AG10803 (cell line): ENCODE measurements around the gene OR10R2.
"Not testable (repeated sequence)": the region's sequence is repeated elsewhere in the genome, so short reads cannot be mapped to it uniquely, and the experiment has no call there.

Experiments used
- DNase-seq: peaks from one replicate; pipeline ENCODE4 v3.0.0; 2010; ENCODE audit warnings: low read depth
- H3K4me3 ChIP-seq: 2 replicates; pipeline ENCODE4 v1.5.1; 2011; ENCODE audit warnings: mild to moderate bottlenecking, low read length, control low read depth
- TF ChIP-seq, protein P1 (sequence below): conservative IDR thresholded peaks from 2 replicates; pipeline ENCODE4 v1.5.1; 2011; ENCODE audit warnings: mild to moderate bottlenecking, low read length, control low read depth, inconsistent platforms

The OR10R2 gene, protein sequence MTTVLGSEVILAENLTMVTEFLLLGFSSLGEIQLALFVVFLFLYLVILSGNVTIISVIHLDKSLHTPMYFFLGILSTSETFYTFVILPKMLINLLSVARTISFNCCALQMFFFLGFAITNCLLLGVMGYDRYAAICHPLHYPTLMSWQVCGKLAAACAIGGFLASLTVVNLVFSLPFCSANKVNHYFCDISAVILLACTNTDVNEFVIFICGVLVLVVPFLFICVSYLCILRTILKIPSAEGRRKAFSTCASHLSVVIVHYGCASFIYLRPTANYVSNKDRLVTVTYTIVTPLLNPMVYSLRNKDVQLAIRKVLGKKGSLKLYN

GRCh38 chr1:158471920-158472319, at the start of gene OR10R2:
Gene OR10R2 (plus strand): TSS chr1:158472220. CDS start chr1:158472326, 106 bp downstream.
- DNase-seq, result no peak
- no peak within 1 kb of the TSS for H3K4me3 ChIP-seq
- TF ChIP-seq, protein P1, sequence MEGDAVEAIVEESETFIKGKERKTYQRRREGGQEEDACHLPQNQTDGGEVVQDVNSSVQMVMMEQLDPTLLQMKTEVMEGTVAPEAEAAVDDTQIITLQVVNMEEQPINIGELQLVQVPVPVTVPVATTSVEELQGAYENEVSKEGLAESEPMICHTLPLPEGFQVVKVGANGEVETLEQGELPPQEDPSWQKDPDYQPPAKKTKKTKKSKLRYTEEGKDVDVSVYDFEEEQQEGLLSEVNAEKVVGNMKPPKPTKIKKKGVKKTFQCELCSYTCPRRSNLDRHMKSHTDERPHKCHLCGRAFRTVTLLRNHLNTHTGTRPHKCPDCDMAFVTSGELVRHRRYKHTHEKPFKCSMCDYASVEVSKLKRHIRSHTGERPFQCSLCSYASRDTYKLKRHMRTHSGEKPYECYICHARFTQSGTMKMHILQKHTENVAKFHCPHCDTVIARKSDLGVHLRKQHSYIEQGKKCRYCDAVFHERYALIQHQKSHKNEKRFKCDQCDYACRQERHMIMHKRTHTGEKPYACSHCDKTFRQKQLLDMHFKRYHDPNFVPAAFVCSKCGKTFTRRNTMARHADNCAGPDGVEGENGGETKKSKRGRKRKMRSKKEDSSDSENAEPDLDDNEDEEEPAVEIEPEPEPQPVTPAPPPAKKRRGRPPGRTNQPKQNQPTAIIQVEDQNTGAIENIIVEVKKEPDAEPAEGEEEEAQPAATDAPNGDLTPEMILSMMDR, result no peak

DNA sequence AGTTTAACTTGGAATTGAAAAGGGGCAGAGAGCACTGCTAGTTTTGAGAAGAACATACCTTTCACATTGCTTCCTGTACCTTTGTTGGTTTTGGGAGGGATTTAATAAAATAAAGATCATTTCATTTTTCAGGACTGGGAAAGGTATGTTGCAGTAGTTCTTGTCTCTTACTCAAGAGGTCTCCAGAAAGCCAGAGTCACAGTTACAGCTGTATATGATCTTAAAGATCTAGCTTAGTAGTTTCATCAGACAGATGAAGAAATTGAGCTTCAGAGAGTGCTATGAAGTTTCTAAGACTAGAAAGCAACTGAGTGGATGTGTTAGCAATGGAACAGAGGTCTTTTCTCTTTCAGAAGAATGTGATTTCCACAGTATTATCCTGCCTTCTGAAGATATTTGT, 47.0 kb upstream of the OR10R2 start:
- no peak for DNase-seq
- no peak overlapping the region for H3K4me3 ChIP-seq
- TF ChIP-seq, protein P1, result no peak

DNA sequence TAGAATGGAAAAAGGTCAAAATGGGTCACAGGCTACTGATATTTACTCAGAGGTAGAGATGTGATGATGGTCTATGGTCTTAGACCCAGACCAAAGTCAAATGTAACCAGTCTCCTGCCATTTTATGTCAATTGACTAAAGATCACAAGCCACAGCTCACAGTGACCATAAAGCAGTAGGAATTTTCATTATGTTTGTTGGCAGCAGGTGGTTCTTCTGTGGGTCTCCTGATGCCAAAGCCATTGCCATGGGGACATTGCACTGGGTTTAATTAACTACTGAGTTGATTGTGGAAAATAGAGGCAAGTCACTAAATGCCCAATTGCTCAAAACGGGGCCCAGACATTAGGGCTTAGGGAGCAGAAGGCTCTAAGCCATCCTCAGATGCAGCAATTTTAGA, 45.9 kb upstream of the OR10R2 start, which contains the start of gene OR10K2:
Gene OR10K2, minus strand, starts transcription at position 101 of the 400 bp plus-strand sequence. CDS start 5,371 bp downstream, outside the sequence.
- H3K4me3 ChIP-seq, result no peak within 1 kb of the TSS
- TF ChIP-seq, protein P1, result no peak
- DNase-seq, result no peak

- DNase-seq, result not testable (repeated sequence)
Measured at GRCh38 chr1:158430163-158430562, 41.9 kb upstream of the OR10R2 start.

DNA sequence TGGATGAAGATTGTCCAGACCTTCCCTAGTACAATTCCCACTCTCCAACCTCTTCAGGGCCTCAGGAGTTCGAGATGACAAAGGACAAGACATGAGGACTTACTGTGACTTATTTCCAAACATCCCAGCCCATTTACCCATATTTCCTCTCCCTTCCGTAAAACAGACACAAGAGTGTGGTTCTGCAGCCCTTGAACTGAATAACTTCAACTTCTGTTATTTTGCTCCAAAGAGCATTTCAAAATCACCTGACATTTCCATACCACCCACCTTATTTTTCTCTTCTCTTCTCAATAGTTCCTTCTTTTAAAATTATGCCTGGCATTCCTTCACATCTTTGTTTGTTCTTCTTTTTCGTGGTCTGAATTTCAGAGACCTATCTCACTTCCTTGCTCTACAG, 37.3 kb upstream of the OR10R2 start:
- H3K4me3 ChIP-seq, result no peak overlapping the region
- TF ChIP-seq, protein P1, result no peak
- DNase-seq, result no peak

More at GRCh38 chr1:158430163-158430562, 41.9 kb upstream of the OR10R2 start:
- not testable (repeated sequence) for H3K4me3 ChIP-seq

DNA sequence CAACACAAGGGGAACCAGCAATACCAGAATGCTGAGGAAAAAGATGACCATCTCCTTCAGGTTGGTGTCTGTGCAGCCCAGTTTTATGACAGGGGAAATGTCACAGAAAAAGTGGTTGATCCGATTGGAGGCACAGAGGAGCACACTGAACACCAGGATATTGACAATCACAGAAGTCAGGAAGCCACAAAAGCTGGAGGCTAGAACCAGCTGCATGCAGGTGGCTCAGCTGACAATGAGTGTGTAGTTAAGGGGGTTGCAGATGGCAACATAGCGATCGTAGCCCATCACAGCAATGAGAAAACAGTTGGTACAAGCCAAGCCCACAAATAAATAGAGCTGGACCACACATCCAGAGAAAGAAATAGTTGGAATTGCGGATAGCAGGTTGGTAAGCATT, 26.6 kb upstream of the OR10R2 start:
- no peak for DNase-seq
- TF ChIP-seq, protein P1, result no peak
- H3K4me3 ChIP-seq, result no peak overlapping the region

GRCh38 chr1:158454537-158454936, 17.5 kb upstream of the OR10R2 start:
- TF ChIP-seq, protein P1, result no peak
- DNase-seq, result no peak
- no peak overlapping the region for H3K4me3 ChIP-seq

DNA sequence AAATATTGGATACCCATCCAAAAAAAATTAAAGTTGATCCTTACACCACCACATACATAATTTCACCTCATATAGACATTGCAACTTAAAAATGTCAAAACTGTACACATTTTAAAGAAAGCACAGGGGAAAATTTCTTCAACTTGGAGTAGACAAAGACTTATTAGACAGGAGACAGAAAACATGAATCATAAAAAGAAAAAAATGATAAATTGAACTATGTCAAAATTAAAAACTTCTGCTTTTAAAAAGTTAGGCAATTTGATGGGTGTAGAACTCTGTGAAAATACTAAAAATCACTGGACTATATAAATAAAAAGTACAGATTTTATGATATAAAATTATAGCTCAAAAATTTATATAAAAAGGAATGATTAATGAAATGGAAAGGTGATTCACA, 14.8 kb upstream of the OR10R2 start:
- no peak for DNase-seq
- no peak overlapping the region for H3K4me3 ChIP-seq
- TF ChIP-seq, protein P1, result no peak
